Heart right ventricle (tissue), 16 donors: Measurements from ENCODE around the gene LMBRD2. TPM values are rescaled to one million over a fixed set of nuclear protein-coding genes. Genes with fewer than 3 reads are reported as not detected.
"Not testable (repeated sequence)": the region's sequence is repeated elsewhere in the genome, so short reads cannot be mapped to it uniquely, and the experiment has no call there.

Experiments used
- ATAC-seq, 8 donors: fragments of 200-7000 bp; cut with Tn5 transposase; one replicate each; pipeline ENCODE4 v1.9.1; 2020; ENCODE audit warnings: mild to moderate bottlenecking in 8 of 8, moderate library complexity in 8 of 8, moderate number of reproducible peaks in 1 of 8
- DNase-seq, 2 donors: peaks; one replicate each; pipeline ENCODE4 v3.0.0-alpha.2; 2020
- H3K27ac ChIP-seq, 10 donors: fragments of 200-600 bp; sonication (generic) in 2 of 10; one replicate each; pipeline versions ENCODE4 v1.5.0 to v1.8.0; 2020 to 2022; ENCODE audit warnings: mild to moderate bottlenecking in 3 of 10
- H3K27me3 ChIP-seq, 7 donors: fragments of 200-600 bp; one replicate each; pipeline ENCODE4 v1.8.0; 2021 to 2022; ENCODE audit warnings: mild to moderate bottlenecking in 2 of 7
- H3K36me3 ChIP-seq, 9 donors: fragments of 200-600 bp; sonication (generic) in 1 of 9; one replicate each; pipeline versions ENCODE4 v1.5.0 to v1.8.0; 2020 to 2022; ENCODE audit warnings: mild to moderate bottlenecking in 2 of 9
- H3K4me1 ChIP-seq, 9 donors: fragments of 200-600 bp; sonication (generic) in 1 of 9; one replicate each; pipeline versions ENCODE4 v1.5.0 to v1.8.0; 2020 to 2022; ENCODE audit warnings: mild to moderate bottlenecking in 4 of 9
- H3K4me3 ChIP-seq, 10 donors: fragments of 200-600 bp; sonication (generic) in 2 of 10; one replicate each; pipeline versions ENCODE4 v1.5.0 to v1.8.0; 2020 to 2022; ENCODE audit warnings: mild to moderate bottlenecking in 7 of 10, moderate library complexity in 2 of 10
- H3K9me3 ChIP-seq, 11 donors: fragments of 200-600 bp in 10 of 11; sonication (generic) in 2 of 11; one replicate each; pipeline versions ENCODE4 v1.5.0 to v1.8.0; 2013 to 2022; ENCODE audit warnings: mild to moderate bottlenecking in 2 of 11, control low read depth in 1 of 11, moderate library complexity in 1 of 11
- WGBS, 2 donors: extraction: QIAGEN DNeasy Blood & Tissue Kit; methylation state at CpG; one replicate each; pipeline ENCODE4 v1.1.7; 2013; ENCODE audit warnings: inconsistent platforms in 1 of 2; 5-methylcytosine and 5-hydroxymethylcytosine counted together
- intact Hi-C, 10 donors: fragments of 100-400 bp; cut with DNase I; formaldehyde crosslinking; loops; one replicate each; pipeline versions ENCODE4 v1.11.1 to v1.14.2; 2022
- polyA plus RNA-seq, 2 donors: library from polyadenylated mRNA; stranded (reverse); fragments of 200-250 nt; gene quantifications; one replicate each; pipeline ENCODE4 v1.2.3, GENCODE V29; 2013
- total RNA-seq, 10 donors: library from RNA; stranded (reverse); fragmentation: NEBNext Ultra II Directional in 3 of 10; extraction: Animal tissue kit (Norgen Biotek cat#: 25700) in 3 of 10; gene quantifications; one replicate each; pipeline versions ENCODE4 v1.2.1 to v1.2.4, GENCODE V29; 2021 to 2023
- TF ChIP-seq, protein P1 (sequence below), 9 donors: fragments of 200-600 bp; sonication (generic) in 2 of 9; IDR thresholded peaks; one replicate each; pipeline versions ENCODE4 v1.5.0 to v1.8.0; 2021 to 2022; ENCODE audit warnings: antibody characterized with exemption in 9 of 9, mild to moderate bottlenecking in 5 of 9, moderate library complexity in 1 of 9
- donor health status: Arrhythmogenic right ventricular cardiomyopathy.
- donor health status: ischemic (EF 13 %, LVEDD 7.1; RV severe dilation, severe dysfunction).
- donor health status: healthy with polysubstance abuse.
- donor health status: DM: no; HTN: yes; CAD: no.
- donor health status: DM: no; HTN: no; CAD: no.
- donor health status: ischemic (EF 25% LVEDD 6.9; RV normal size, moderate dysfunction).
- donor health status: ischemic (EF 25% LVEDD 5.7; RV mildly dilated, moderate dysfunction).
- donor health status: healthy.
- donor health status: DM: yes; HTN: yes; CAD: no.
- donor health status: Ischemic cardiomyopathy.
- donor health status: ischemic (EF 35%, LVEDD 5.7; RV mildly dilated, moderate dysfunction).
- donor health status: nonischemic (EF 11% LVEDD 7.7; RV severe dilation, severe dysfunction).
- donor health status: DM: yes; HTN: yes; CAD: no.
- donor health status: PGD.
- donor health status: ischemic (EF 29% LVEDD 5.4; RV normal size, mild dysfunction).
- donor health status: nonischemic (EF 23%, LVEDD 6.1; RV moderate dilation, normal function).

Gene LMBRD2
- total and polyA plus RNA-seq, 12 donors: 2.2 to 16.5 (median 12.3) TPM

DNA sequence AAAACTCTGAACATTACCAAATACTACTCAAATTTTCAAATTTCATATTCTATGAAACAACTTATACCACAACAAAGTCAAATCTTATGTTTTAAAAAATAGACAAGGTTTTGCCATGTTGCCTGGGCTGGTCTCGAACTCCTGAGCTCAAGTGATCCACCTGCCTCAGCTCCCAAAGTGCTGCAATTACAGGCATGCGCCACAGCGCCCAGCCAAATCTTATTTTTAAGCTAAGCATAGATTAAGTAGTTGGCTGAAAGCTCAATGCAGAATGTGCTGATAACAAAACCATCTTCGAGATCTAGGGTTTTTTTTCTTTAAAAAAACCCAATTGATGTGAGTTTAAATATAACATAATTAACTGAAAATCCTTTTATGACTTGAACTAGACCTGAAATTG lies 6.4 kb downstream of the LMBRD2 start:
- no peaks in the 10 kb centered on the region for H3K9me3 ChIP-seq
- ATAC-seq (no peak), DNase-seq (no peak)
- no peak overlapping the region for H3K27ac ChIP-seq
- peaks cover 0 to 34% (median 6%) of the 10 kb centered on the region in 9 donors for H3K4me1 ChIP-seq
- 73 to 74% methylated on average over 4 of the region's 4 CpGs for WGBS, 2 donors
- intact Hi-C loops: no loop called here
- no peaks in the 10 kb centered on the region for H3K27me3 ChIP-seq
- TF ChIP-seq, protein P1, sequence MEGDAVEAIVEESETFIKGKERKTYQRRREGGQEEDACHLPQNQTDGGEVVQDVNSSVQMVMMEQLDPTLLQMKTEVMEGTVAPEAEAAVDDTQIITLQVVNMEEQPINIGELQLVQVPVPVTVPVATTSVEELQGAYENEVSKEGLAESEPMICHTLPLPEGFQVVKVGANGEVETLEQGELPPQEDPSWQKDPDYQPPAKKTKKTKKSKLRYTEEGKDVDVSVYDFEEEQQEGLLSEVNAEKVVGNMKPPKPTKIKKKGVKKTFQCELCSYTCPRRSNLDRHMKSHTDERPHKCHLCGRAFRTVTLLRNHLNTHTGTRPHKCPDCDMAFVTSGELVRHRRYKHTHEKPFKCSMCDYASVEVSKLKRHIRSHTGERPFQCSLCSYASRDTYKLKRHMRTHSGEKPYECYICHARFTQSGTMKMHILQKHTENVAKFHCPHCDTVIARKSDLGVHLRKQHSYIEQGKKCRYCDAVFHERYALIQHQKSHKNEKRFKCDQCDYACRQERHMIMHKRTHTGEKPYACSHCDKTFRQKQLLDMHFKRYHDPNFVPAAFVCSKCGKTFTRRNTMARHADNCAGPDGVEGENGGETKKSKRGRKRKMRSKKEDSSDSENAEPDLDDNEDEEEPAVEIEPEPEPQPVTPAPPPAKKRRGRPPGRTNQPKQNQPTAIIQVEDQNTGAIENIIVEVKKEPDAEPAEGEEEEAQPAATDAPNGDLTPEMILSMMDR (IDR thresholded peaks at IDR 0.05): no peak
- peaks cover 0 to 28% (median 2%) of the 10 kb centered on the region in 9 donors for H3K36me3 ChIP-seq
- H3K4me3 ChIP-seq: no peak overlapping the region

DNA sequence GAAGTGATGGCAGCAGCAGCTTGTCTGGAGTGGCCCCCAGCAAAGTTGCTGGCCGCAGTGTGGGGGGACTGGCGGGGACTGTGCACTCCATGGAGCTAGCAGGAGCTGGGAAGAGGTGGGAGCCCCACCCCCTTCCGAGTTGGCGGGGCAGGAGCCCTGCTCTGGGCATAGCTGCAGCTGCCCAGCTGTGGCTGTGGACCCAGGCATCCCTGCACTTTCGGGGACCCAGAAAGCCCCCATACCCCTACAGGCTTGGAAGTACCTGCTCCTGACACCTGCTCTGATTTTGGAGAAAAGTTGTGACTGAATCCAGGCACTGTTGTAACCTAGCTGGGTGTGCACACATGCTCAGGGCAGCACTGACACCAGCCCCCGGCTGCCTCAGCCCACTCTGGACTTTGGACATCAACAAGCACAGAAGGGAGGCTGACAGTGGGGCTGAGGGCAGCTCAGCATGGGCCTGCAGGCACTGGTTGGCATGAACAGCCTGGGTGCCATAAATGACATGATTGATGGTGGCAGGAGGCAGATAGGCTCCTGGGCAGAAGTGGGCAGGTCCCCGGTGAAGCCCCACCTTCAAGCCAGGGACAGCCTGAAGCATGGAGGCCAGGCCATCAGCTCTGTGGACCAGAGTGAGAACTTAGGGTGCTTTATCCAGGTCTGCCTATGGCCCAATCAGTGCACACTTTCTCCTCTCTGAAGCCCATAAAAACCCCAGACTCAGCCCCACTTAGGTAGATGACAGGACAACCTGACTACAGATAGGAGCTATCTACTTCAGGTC lies 12.6 kb downstream of the LMBRD2 start:
- intact Hi-C loops: no loop called here
- ATAC-seq: peak in 1 of 8 donors; percentile 59
- Histone ChIP-seq H3K27me3 (no peaks in the 10 kb centered on the region), H3K4me1 (no peaks in the 10 kb centered on the region), H3K27ac (no peak overlapping the region), H3K4me3 (no peak overlapping the region), H3K36me3 (peaks cover 0 to 63% (median 6%) of the 10 kb centered on the region in 9 donors), H3K9me3 (no peaks in the 10 kb centered on the region)
- DNase-seq: no peak
- WGBS, 2 donors: 96 to 99% methylated on average over 7 of the region's 7 CpGs
- TF ChIP-seq, protein P1 (IDR thresholded peaks at IDR 0.05): no peak

DNA sequence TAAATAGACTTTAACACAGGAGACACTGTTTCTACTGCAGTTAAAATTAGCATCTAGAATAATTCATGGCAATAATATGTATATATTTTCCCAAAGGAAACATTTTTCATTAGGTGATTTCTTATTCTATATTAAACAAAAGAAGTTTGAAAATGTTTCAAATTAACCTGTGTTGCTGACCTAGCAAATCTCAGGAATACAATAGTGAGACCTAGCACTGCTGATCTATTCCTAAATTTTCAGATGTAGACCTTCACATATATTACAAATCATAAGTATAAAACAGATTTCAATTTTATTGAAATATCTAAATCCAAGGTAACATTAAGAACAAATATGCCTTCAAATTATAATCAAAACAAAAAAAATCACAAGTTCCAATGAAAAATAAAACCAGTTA lies 15.1 kb downstream of the LMBRD2 start:
- intact Hi-C loops: no loop called here
- H3K4me1 ChIP-seq: no peaks in the 10 kb centered on the region
- TF ChIP-seq, protein P1 (IDR thresholded peaks at IDR 0.05): no peak
- DNase-seq (no peak), ATAC-seq (no peak)
- H3K27me3 ChIP-seq: no peaks in the 10 kb centered on the region
- H3K27ac ChIP-seq: no peak overlapping the region
- no peak overlapping the region for H3K4me3 ChIP-seq
- H3K36me3 ChIP-seq: peaks cover 0 to 71% (median 6%) of the 10 kb centered on the region in 9 donors
- H3K9me3 ChIP-seq: peaks cover 0 to 3% (median 0%) of the 10 kb centered on the region in 11 donors

DNA sequence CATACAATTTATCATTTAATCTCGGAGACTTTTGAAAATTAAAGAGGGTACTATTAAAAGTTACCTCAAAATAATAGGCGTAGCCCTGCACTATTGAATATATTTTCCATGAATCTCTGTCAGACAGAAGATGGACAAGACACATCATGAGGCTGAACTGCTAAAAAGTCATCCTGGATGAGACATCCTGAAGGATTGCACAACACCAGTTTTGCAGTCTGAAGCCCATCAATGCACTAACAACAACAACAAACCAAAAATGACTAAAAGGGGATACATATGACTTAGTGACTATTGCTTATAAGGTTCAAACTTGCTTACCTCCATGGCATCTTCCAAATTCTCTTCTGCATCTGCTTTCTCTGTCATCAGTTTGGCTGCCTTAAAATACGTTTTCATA lies 15.7 kb downstream of the LMBRD2 start:
- Histone ChIP-seq H3K4me3 (no peak overlapping the region), H3K27ac (no peak overlapping the region), H3K36me3 (peaks cover 0 to 65% (median 6%) of the 10 kb centered on the region in 9 donors), H3K4me1 (no peaks in the 10 kb centered on the region), H3K27me3 (no peaks in the 10 kb centered on the region), H3K9me3 (peaks cover 0 to 4% (median 0%) of the 10 kb centered on the region in 11 donors)
- DNase-seq: no peak
- intact Hi-C loops: no loop called here
- no peak for ATAC-seq
- 94 to 97% methylated on average over 3 of the region's 3 CpGs for WGBS, 2 donors
- TF ChIP-seq, protein P1 (IDR thresholded peaks at IDR 0.05): no peak

DNA sequence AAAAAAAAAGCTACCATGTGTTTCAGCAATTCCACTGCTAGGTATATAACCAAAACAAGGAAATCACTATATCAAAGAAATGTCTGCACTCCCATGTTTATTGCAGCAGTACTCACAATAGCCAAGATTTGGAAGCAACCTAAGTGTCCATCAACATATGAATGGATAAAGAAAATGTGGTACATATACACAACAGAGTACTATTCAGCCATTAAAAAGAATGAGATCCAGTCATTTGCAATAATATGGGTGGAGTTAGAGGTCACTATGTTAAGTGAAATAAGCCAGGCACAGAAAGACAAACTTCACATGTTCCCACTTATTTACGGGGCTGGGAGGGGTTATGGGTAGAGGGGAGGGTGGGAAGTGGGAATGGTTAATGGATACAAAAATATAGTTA lies 18.7 kb downstream of the LMBRD2 start:
- H3K27ac ChIP-seq, DNase-seq, H3K4me3 ChIP-seq, H3K4me1 ChIP-seq, H3K27me3 ChIP-seq, ATAC-seq, intact Hi-C loops: not testable (repeated sequence)
- peaks cover 0 to 24% (median 11%) of the 10 kb centered on the region in 11 donors for H3K9me3 ChIP-seq
- peaks cover 0 to 81% (median 12%) of the 10 kb centered on the region in 9 donors for H3K36me3 ChIP-seq
- WGBS, 2 donors: 91 to 97% methylated on average over 1 of the region's 1 CpG

DNA sequence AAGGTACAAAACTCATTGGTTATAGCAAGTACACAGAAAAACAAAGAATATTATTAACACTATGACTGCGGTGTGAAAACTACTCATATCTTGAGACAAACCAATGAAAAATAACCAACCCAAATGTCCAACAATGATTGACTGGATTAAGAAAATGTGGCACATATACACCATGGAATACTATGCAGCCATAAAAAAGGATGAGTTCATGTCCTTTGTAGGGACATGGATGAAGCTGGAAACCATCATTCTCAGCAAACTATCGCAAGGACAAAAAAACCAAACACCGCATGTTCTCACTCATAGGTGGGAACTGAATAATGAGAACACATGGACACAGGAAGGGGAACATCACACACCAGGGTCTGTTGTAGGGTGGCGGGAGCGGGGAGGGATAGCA lies 22.0 kb downstream of the LMBRD2 start:
- H3K27ac ChIP-seq, intact Hi-C loops, H3K27me3 ChIP-seq, ATAC-seq, H3K4me3 ChIP-seq, H3K4me1 ChIP-seq, DNase-seq: not testable (repeated sequence)
- H3K36me3 ChIP-seq: peaks cover 0 to 63% (median 12%) of the 10 kb centered on the region in 9 donors
- H3K9me3 ChIP-seq: peaks cover 0 to 24% (median 11%) of the 10 kb centered on the region in 11 donors
- WGBS, 2 donors: 99 to 100% methylated on average over 3 to 4 of the region's 5 CpGs
